Ovary (tissue), 3 donors: ENCODE results near the gene HTRA1.

Experiments used
- CTCF ChIP-seq, 3 donors: fragments of 450-650 bp in 2 of 3; fragments of 200-600 bp in 1 of 3; IDR thresholded peaks; one replicate each; pipeline versions ENCODE4 v1.5.1 to v1.8.0; 2016 to 2022; ENCODE audit warnings: antibody characterized with exemption in 3 of 3, mild to moderate bottlenecking in 1 of 3
- EP300 ChIP-seq: sonication (generic); formaldehyde crosslinking; IDR thresholded peaks from one replicate; pipeline ENCODE4 v1.6.1; 2017; ENCODE audit warnings: antibody characterized with exemption
- donor health status: DM: no; HTN: no; CAD: no.

GRCh38 chr10:122487174-122487765 is 25.9 kb downstream of the HTRA1 start:
- TF ChIP-seq CTCF (IDR thresholded peaks at IDR 0.05) (no peak), EP300 (no peak)
